Heart right ventricle (tissue), 16 donors: Measurements from ENCODE around the gene CD83. TPM values are rescaled to one million over a fixed set of nuclear protein-coding genes. Genes with fewer than 3 reads are reported as not detected.

Source experiments
- ATAC-seq, 8 donors: fragments of 200-7000 bp; cut with Tn5 transposase; one replicate each; pipeline ENCODE4 v1.9.1; 2020; ENCODE audit warnings: mild to moderate bottlenecking in 8 of 8, moderate library complexity in 8 of 8, moderate number of reproducible peaks in 1 of 8
- DNase-seq, 2 donors: peaks; one replicate each; pipeline ENCODE4 v3.0.0-alpha.2; 2020
- H3K27ac ChIP-seq, 10 donors: fragments of 200-600 bp; sonication (generic) in 2 of 10; one replicate each; pipeline versions ENCODE4 v1.5.0 to v1.8.0; 2020 to 2022; ENCODE audit warnings: mild to moderate bottlenecking in 3 of 10
- H3K27me3 ChIP-seq, 7 donors: fragments of 200-600 bp; one replicate each; pipeline ENCODE4 v1.8.0; 2021 to 2022; ENCODE audit warnings: mild to moderate bottlenecking in 2 of 7
- H3K36me3 ChIP-seq, 9 donors: fragments of 200-600 bp; sonication (generic) in 1 of 9; one replicate each; pipeline versions ENCODE4 v1.5.0 to v1.8.0; 2020 to 2022; ENCODE audit warnings: mild to moderate bottlenecking in 2 of 9
- H3K4me1 ChIP-seq, 9 donors: fragments of 200-600 bp; sonication (generic) in 1 of 9; one replicate each; pipeline versions ENCODE4 v1.5.0 to v1.8.0; 2020 to 2022; ENCODE audit warnings: mild to moderate bottlenecking in 4 of 9
- H3K4me3 ChIP-seq, 10 donors: fragments of 200-600 bp; sonication (generic) in 2 of 10; one replicate each; pipeline versions ENCODE4 v1.5.0 to v1.8.0; 2020 to 2022; ENCODE audit warnings: mild to moderate bottlenecking in 7 of 10, moderate library complexity in 2 of 10
- H3K9me3 ChIP-seq, 11 donors: fragments of 200-600 bp in 10 of 11; sonication (generic) in 2 of 11; one replicate each; pipeline versions ENCODE4 v1.5.0 to v1.8.0; 2013 to 2022; ENCODE audit warnings: mild to moderate bottlenecking in 2 of 11, control low read depth in 1 of 11, moderate library complexity in 1 of 11
- whole genome bisulfite sequencing, 2 donors: extraction: QIAGEN DNeasy Blood & Tissue Kit; methylation state at CpG; one replicate each; pipeline ENCODE4 v1.1.7; 2013; ENCODE audit warnings: inconsistent platforms in 1 of 2; 5-methylcytosine and 5-hydroxymethylcytosine counted together
- intact Hi-C, 10 donors: fragments of 100-400 bp; cut with DNase I; formaldehyde crosslinking; loops; one replicate each; pipeline versions ENCODE4 v1.11.1 to v1.14.2; 2022
- polyA plus RNA-seq, 2 donors: library from polyadenylated mRNA; stranded (reverse); fragments of 200-250 nt; gene quantifications; one replicate each; pipeline ENCODE4 v1.2.3, GENCODE V29; 2013
- total RNA-seq, 10 donors: library from RNA; stranded (reverse); fragmentation: NEBNext Ultra II Directional in 3 of 10; extraction: Animal tissue kit (Norgen Biotek cat#: 25700) in 3 of 10; gene quantifications; one replicate each; pipeline versions ENCODE4 v1.2.1 to v1.2.4, GENCODE V29; 2021 to 2023
- TF ChIP-seq, protein P1 (sequence below), 9 donors: fragments of 200-600 bp; sonication (generic) in 2 of 9; IDR thresholded peaks; one replicate each; pipeline versions ENCODE4 v1.5.0 to v1.8.0; 2021 to 2022; ENCODE audit warnings: antibody characterized with exemption in 9 of 9, mild to moderate bottlenecking in 5 of 9, moderate library complexity in 1 of 9
- donor health status: Arrhythmogenic right ventricular cardiomyopathy.
- donor health status: ischemic (EF 13 %, LVEDD 7.1; RV severe dilation, severe dysfunction).
- donor health status: healthy with polysubstance abuse.
- donor health status: DM: no; HTN: yes; CAD: no.
- donor health status: DM: no; HTN: no; CAD: no.
- donor health status: ischemic (EF 25% LVEDD 6.9; RV normal size, moderate dysfunction).
- donor health status: ischemic (EF 25% LVEDD 5.7; RV mildly dilated, moderate dysfunction).
- donor health status: healthy.
- donor health status: DM: yes; HTN: yes; CAD: no.
- donor health status: Ischemic cardiomyopathy.
- donor health status: ischemic (EF 35%, LVEDD 5.7; RV mildly dilated, moderate dysfunction).
- donor health status: nonischemic (EF 11% LVEDD 7.7; RV severe dilation, severe dysfunction).
- donor health status: DM: yes; HTN: yes; CAD: no.
- donor health status: PGD.
- donor health status: ischemic (EF 29% LVEDD 5.4; RV normal size, mild dysfunction).
- donor health status: nonischemic (EF 23%, LVEDD 6.1; RV moderate dilation, normal function).

Gene CD83
- total and polyA plus RNA-seq, 12 donors: 0.68 to 7.5 (median 1.6) TPM

DNA sequence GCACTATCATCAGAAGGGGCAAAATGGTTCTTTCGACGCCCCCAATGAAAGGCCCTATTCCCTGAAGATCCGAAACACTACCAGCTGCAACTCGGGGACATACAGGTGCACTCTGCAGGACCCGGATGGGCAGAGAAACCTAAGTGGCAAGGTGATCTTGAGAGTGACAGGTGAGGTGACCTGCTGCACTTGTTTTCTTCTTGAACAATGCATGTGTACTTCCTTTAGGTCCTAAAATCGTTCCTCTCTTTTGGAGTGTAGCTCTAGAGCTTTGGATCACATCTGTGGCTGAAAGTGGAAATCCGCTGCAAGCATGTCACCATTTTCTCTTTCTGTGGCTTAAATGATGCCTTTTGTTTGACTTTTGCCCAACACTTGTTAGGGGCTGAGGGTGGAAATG is 14.0 kb downstream of the CD83 start:
- Histone ChIP-seq H3K27me3 (no peaks in the 10 kb centered on the region), H3K9me3 (no peaks in the 10 kb centered on the region), H3K4me3 (no peak overlapping the region), H3K4me1 (peaks cover 0 to 16% (median 8%) of the 10 kb centered on the region in 9 donors), H3K36me3 (peaks cover 0 to 46% (median 0%) of the 10 kb centered on the region in 9 donors), H3K27ac (no peak overlapping the region)
- TF ChIP-seq, protein P1, sequence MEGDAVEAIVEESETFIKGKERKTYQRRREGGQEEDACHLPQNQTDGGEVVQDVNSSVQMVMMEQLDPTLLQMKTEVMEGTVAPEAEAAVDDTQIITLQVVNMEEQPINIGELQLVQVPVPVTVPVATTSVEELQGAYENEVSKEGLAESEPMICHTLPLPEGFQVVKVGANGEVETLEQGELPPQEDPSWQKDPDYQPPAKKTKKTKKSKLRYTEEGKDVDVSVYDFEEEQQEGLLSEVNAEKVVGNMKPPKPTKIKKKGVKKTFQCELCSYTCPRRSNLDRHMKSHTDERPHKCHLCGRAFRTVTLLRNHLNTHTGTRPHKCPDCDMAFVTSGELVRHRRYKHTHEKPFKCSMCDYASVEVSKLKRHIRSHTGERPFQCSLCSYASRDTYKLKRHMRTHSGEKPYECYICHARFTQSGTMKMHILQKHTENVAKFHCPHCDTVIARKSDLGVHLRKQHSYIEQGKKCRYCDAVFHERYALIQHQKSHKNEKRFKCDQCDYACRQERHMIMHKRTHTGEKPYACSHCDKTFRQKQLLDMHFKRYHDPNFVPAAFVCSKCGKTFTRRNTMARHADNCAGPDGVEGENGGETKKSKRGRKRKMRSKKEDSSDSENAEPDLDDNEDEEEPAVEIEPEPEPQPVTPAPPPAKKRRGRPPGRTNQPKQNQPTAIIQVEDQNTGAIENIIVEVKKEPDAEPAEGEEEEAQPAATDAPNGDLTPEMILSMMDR (IDR thresholded peaks at IDR 0.05): no peak
- no peak for ATAC-seq
- WGBS, 2 donors: 96% methylated on average over 7 of the region's 7 CpGs
- DNase-seq: no peak
- intact Hi-C loops: loop anchor here in 2 of 10 donors (5.0 kb wide), 2 partner anchors 1491 to 1496 kb away; no protein-coding TSS in a partner anchor

DNA sequence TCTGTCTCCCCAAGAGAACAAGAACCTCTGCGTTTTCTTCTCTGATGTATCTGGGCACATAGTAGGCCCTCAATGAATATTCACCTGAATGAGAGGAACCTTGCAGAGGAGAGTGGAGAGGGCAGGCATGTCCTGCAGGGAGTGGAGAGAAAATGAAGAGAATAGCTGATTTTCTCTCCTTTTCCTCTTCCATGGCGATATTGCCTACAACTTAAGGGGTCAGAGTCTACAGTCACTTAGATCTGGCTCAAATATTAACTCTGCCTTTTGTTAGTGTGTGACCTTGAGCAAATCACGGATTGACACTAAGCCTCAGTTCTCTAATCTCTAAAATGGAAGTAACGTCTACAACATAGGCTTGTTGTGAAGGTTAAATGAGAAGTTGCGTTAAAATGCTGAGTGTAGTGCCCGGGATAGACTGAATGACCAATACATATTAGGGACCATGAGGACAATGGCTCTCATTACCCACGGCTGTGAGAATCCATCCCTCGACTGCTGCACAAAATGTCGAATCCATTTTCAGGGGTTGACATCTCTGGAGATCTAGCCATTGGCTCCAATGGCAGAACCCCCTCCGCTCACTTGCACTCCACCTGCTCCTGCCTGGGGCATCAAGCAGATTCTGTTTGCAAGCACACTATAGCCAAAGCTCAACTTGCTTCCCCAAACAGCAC is 14.8 kb downstream of the CD83 start:
- no peak overlapping the region for H3K4me3 ChIP-seq
- TF ChIP-seq, protein P1 (IDR thresholded peaks at IDR 0.05): no peak
- H3K27me3 ChIP-seq: no peaks in the 10 kb centered on the region
- WGBS, 2 donors: 96 to 97% methylated on average over 10 of the region's 10 CpGs
- no peak for DNase-seq
- peak in 1 of 8 donors; percentile 34 for ATAC-seq
- peaks cover 0 to 16% (median 8%) of the 10 kb centered on the region in 9 donors for H3K4me1 ChIP-seq
- H3K9me3 ChIP-seq: no peaks in the 10 kb centered on the region
- intact Hi-C loops: loop anchor here in 2 of 10 donors (5.0 kb wide), 2 partner anchors 1490 to 1495 kb away; no protein-coding TSS in a partner anchor
- no peak overlapping the region for H3K27ac ChIP-seq
- H3K36me3 ChIP-seq: peaks cover 0 to 46% (median 0%) of the 10 kb centered on the region in 9 donors

DNA sequence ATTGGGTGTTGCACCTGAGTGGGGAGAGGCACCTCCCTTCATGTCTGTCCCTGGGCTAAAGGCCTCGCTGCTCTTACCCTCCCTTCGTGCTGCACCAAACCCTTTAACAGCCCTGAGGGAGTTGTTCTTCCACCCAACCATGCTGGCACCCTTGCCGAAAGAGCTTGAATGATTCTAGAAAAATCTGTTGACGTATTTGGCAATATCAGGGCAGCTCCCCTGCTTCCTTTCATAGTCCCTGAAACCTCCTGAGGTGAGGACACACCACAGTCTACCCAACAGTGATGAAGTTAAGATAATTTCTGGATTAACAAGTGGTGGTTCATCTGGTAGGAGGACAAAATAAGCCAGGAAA is 15.3 kb downstream of the CD83 start:
- H3K4me3 ChIP-seq: no peak overlapping the region
- peaks cover 0 to 14% (median 8%) of the 10 kb centered on the region in 9 donors for H3K4me1 ChIP-seq
- H3K27me3 ChIP-seq: no peaks in the 10 kb centered on the region
- TF ChIP-seq, protein P1 (IDR thresholded peaks at IDR 0.05): no peak
- H3K27ac ChIP-seq: no peak overlapping the region
- ATAC-seq (no peak), DNase-seq (no peak)
- H3K9me3 ChIP-seq: no peaks in the 10 kb centered on the region
- intact Hi-C loops: loop anchor here in 2 of 10 donors (5.0 kb wide), 2 partner anchors 1489 to 1494 kb away; no protein-coding TSS in a partner anchor
- H3K36me3 ChIP-seq: peaks cover 0 to 46% (median 0%) of the 10 kb centered on the region in 9 donors
- WGBS, 2 donors: 98 to 99% methylated on average over 4 of the region's 4 CpGs

DNA sequence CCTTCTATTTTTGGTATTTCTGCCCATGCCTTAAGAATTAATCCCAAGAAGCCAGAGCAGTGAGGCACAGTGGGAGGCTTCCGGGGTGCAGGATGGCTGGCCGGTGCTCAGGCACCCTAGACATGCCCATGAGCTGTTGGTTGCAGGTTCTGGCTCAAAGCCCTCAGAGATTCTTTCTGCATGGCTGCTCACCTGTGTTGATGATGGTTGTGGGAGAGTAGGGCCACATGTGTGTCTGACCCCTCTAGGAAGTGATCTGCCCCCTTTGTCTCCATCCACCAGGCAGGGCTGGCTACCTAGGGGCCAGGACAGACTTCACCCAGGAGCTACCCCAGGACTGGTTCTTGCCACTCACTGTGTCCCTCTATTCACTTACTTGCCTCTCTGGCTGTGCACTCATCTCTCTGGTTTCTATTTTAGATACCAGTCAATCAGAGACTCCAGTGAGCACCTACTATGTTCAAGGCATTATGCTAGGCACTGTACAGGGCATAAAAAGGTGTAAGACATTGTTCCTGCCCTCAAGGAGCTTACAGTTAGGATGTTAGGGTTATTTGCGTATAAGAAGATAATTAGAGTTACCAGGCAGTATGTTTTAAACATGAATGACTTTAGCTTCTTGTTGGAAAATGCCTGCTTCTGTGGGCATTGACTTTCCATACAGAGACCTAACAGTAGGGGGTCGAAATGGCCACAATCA is 16.8 kb downstream of the CD83 start:
- WGBS, 2 donors: 95 to 98% methylated on average over 4 of the region's 4 CpGs
- Histone ChIP-seq H3K27ac (no peak overlapping the region), H3K9me3 (no peaks in the 10 kb centered on the region), H3K4me3 (no peak overlapping the region), H3K27me3 (no peaks in the 10 kb centered on the region), H3K4me1 (peaks cover 0 to 8% (median 5%) of the 10 kb centered on the region in 9 donors), H3K36me3 (peaks cover 0 to 46% (median 0%) of the 10 kb centered on the region in 9 donors)
- ATAC-seq (no peak), DNase-seq (no peak)
- TF ChIP-seq, protein P1 (IDR thresholded peaks at IDR 0.05): no peak
- intact Hi-C loops: loop anchor here in 2 of 10 donors (5.0 kb wide), 2 partner anchors 1488 to 1493 kb away; no protein-coding TSS in a partner anchor
